Panc1 (cell line): ENCODE measurements around the gene SEC22A. TPM values are rescaled to one million over a fixed set of nuclear protein-coding genes. Genes with fewer than 3 reads are reported as not detected.

Source experiments
- ATAC-seq: fragments of 200-7000 bp; cut with Tn5 transposase; 2 replicates; pipeline ENCODE4 v1.9.1; 2020; ENCODE audit warnings: mild to moderate bottlenecking, moderate library complexity
- BruUV-seq: library from RNA; stranded (reverse); fragments of 400-500 nt; replicated peaks from 2 replicates; lab custom pipeline; 2021; lab: Mats Ljungman, UMichigan
- CTCF ChIA-PET: fragments of 300-600 bp; sonication (Branson Sonifier 250); formaldehyde crosslinking; loops from one replicate; lab custom pipeline; 2022; ENCODE audit warnings: antibody characterized with exemption; lab: Charles Lee
- POLR2A ChIA-PET: fragments of 300-600 bp; sonication (Branson Sonifier 250); formaldehyde crosslinking; loops from one replicate; lab custom pipeline; 2022; ENCODE audit warnings: antibody characterized with exemption; lab: Charles Lee
- DNase-seq: peaks from one replicate; pipeline ENCODE4 v3.0.0-alpha.2; 2010; ENCODE audit warnings: low read depth, low spot score
- H3K27ac ChIP-seq: 2 replicates; pipeline ENCODE4 v1.5.1; 2011; ENCODE audit warnings: mild to moderate bottlenecking, low read length, inconsistent platforms
- H3K27me3 ChIP-seq: fragments of 200-500 bp; sonication (Bioruptor generic); 2 replicates; pipeline ENCODE4 v1.6.0; 2014; ENCODE audit warnings: low read length, inconsistent platforms; ENCODE audit not compliant: control insufficient read depth, insufficient read depth
- H3K36me3 ChIP-seq: fragments of 200-500 bp; sonication (Bioruptor generic); 2 replicates; pipeline ENCODE4 v1.5.1; 2014; ENCODE audit warnings: inconsistent platforms, mild to moderate bottlenecking, low read length, moderate library complexity; ENCODE audit not compliant: control insufficient read depth, insufficient read depth
- H3K4me1 ChIP-seq: 2 replicates; pipeline ENCODE4 v1.5.1; 2011; ENCODE audit warnings: inconsistent platforms, mild to moderate bottlenecking, low read length, moderate library complexity; ENCODE audit not compliant: control insufficient read depth, insufficient read depth
- H3K4me3 ChIP-seq, 2 experiments: 2 replicates each; pipeline ENCODE4 v1.5.1; 2011 to 2012; ENCODE audit warnings: low read depth in 2 of 2, low read length in 2 of 2, mild to moderate bottlenecking in 2 of 2, inconsistent platforms in 1 of 2, moderate library complexity in 1 of 2
- H3K9me3 ChIP-seq: fragments of 200-500 bp; sonication (Bioruptor generic); 2 replicates; pipeline ENCODE4 v1.5.1; 2014; ENCODE audit warnings: low read depth, mild to moderate bottlenecking, inconsistent platforms, low read length, moderate library complexity; ENCODE audit not compliant: control insufficient read depth, insufficient read depth
- CTCF ChIP-seq: fragments of 450-650 bp; IDR thresholded peaks from 2 replicates; pipeline ENCODE4 v1.5.1; 2017; ENCODE audit warnings: mild to moderate bottlenecking
- POLR2AphosphoS5 ChIP-seq: IDR thresholded peaks from 2 replicates; pipeline ENCODE4 v1.6.1; 2012; ENCODE audit warnings: mild to moderate bottlenecking, low read depth, low read length, moderate library complexity
- REST ChIP-seq, 2 experiments: IDR thresholded peaks; 2 replicates each; pipeline ENCODE4 v1.6.1; 2011 to 2012; ENCODE audit warnings: low read depth in 2 of 2, control low read depth in 1 of 2, low read length in 1 of 2, mild to moderate bottlenecking in 1 of 2, moderate library complexity in 1 of 2; ENCODE audit not compliant: insufficient read depth in 1 of 2
- SIN3A ChIP-seq: IDR thresholded peaks from 2 replicates; pipeline ENCODE4 v1.6.1; 2012; ENCODE audit warnings: low read depth, mild to moderate bottlenecking, low read length, moderate library complexity, borderline replicate concordance; ENCODE audit not compliant: insufficient read depth
- TCF7L2 ChIP-seq: IDR thresholded peaks from 2 replicates; pipeline ENCODE4 v1.6.1; 2011; ENCODE audit warnings: mild to moderate bottlenecking, low read depth, low read length, inconsistent platforms
- in situ Hi-C: cut with HindIII; loops from 2 replicates; pipeline ENCODE4 v1.10.0; 2016; ENCODE audit warnings: low sequenced_read_pairs, low pct_unique_long_range_greater_than_20kb
- intact Hi-C: fragments of 100-400 bp; cut with micrococcal nuclease; formaldehyde crosslinking; loops from one replicate; pipeline ENCODE4 v1.10.0; 2022; ENCODE audit not compliant: unreplicated experiment
- total RNA-seq: library from RNA; stranded (reverse); gene quantifications from one replicate; pipeline ENCODE4 v1.2.1, GENCODE V29; 2021; ENCODE audit not compliant: unreplicated experiment

Gene SEC22A
- total RNA-seq, 1 experiment from 2014 or later = 22.7 TPM

- ATAC-seq = no peak
- ChIA-PET CTCF (no interaction called here), POLR2A (no interaction called here)
- no TSS peak for BruUV-seq
- intact Hi-C loops = no loop called here
- DNase-seq = no peak
- Histone ChIP-seq H3K36me3 (no peaks in the 10 kb centered on the region), H3K27me3 (no peaks in the 10 kb centered on the region), H3K27ac (no peak overlapping the region), H3K4me3 (no peak overlapping the region), H3K9me3 (no peaks in the 10 kb centered on the region), H3K4me1 (no peaks in the 10 kb centered on the region)
- in situ Hi-C loops = no loop called here
- TF ChIP-seq TCF7L2 (no peak), REST (IDR thresholded peaks at IDR 0.05; ENCODE audit: insufficient read depth in 1 of 2, low read depth in 2 of 2, low read length in 1 of 2) (no peak), POLR2AphosphoS5 (no peak)
Measured at GRCh38 chr3:123278446-123278845, 76.7 kb downstream of the SEC22A start.

- H3K27me3 ChIP-seq = no peaks in the 10 kb centered on the region
- H3K27ac ChIP-seq = no peak overlapping the region
- in situ Hi-C loops (no loop called here), intact Hi-C loops (no loop called here)
- TF ChIP-seq SIN3A (no peak), CTCF (no peak), POLR2AphosphoS5 (no peak), TCF7L2 (no peak), REST (IDR thresholded peaks at IDR 0.05; ENCODE audit: insufficient read depth in 1 of 2, low read depth in 2 of 2, low read length in 1 of 2) (no peak)
- no peaks in the 10 kb centered on the region for H3K4me1 ChIP-seq
- BruUV-seq = no TSS peak
- no peaks in the 10 kb centered on the region for H3K9me3 ChIP-seq
- H3K36me3 ChIP-seq = no peaks in the 10 kb centered on the region
- no peak overlapping the region for H3K4me3 ChIP-seq
- ATAC-seq (no peak), DNase-seq (no peak)
- ChIA-PET CTCF (no interaction called here), POLR2A (no interaction called here)
Measured at GRCh38 chr3:123279121-123279520, 77.4 kb downstream of the SEC22A start.
